ENCODE results near the gene KLC1. TPM values are rescaled to one million over a fixed set of nuclear protein-coding genes. Genes with fewer than 3 reads are reported as not detected.

The KLC1 gene
- polyA plus RNA-seq, 2 of the 4 experiments (the other 2 are of a cell fraction): 81.8 to 150 TPM

GRCh38 chr14:103704708-103705107 is 75.7 kb downstream of the KLC1 start:
- ATAC-seq: no peak
- H3K4me1 ChIP-seq: no peaks in the 10 kb centered on the region
- no peak overlapping the region for H3K27ac ChIP-seq
- TF ChIP-seq CEBPB (IDR thresholded peaks at IDR 0.05) (no peak), RFX5 (IDR thresholded peaks at IDR 0.05) (no peak), MAFK (IDR thresholded peaks at IDR 0.05; ENCODE audit: partially characterized antibody) (no peak), ZC3H11A (IDR thresholded peaks at IDR 0.05) (no peak), EHMT2 (IDR thresholded peaks at IDR 0.05; ENCODE audit: low read depth) (no peak), ZNF302 (CRISPR knock-in tag; IDR thresholded peaks at IDR 0.05) (no peak), SMC3 (IDR thresholded peaks at IDR 0.05) (no peak), ATOH8 (CRISPR knock-in tag; IDR thresholded peaks at IDR 0.05; ENCODE audit: low read depth) (no peak), MYC (IDR thresholded peaks at IDR 0.05; ENCODE audit: borderline replicate concordance, low read length) (no peak), CHD2 (IDR thresholded peaks at IDR 0.05; ENCODE audit: low read length, partially characterized antibody) (no peak), ZFP36 (IDR thresholded peaks at IDR 0.05; ENCODE audit: borderline replicate concordance, partially characterized antibody) (no peak), CHD4 (IDR thresholded peaks at IDR 0.05; ENCODE audit: borderline replicate concordance) (no peak), REST (IDR thresholded peaks at IDR 0.05) (no peak), NPAS2 (CRISPR knock-in tag; IDR thresholded peaks at IDR 0.05; ENCODE audit: borderline replicate concordance) (no peak), TP53 (CRISPR knock-in tag; IDR thresholded peaks at IDR 0.05) (no peak), HOXA7 (CRISPR knock-in tag; IDR thresholded peaks at IDR 0.05) (no peak), ZSCAN20 (CRISPR knock-in tag; IDR thresholded peaks at IDR 0.05) (no peak), CBX8 (IDR thresholded peaks at IDR 0.05) (no peak), BCL3 (IDR thresholded peaks at IDR 0.05) (no peak)
- H3K9me3 ChIP-seq: no peaks in the 10 kb centered on the region
- H3K4me2 ChIP-seq: no peak overlapping the region
- H3K4me3 ChIP-seq: no peak overlapping the region
- CTCF ChIA-PET: interaction anchor here (1.0 to 1.5 kb wide), 3 partner anchors 9 to 134 kb away, joined by 3 to 5 read pairs (median 3); no protein-coding TSS in a partner anchor
- no peak for DNase-seq (ENCODE audit: low read depth in 1 of 2, low spot score in 1 of 2)
- 92% methylated on average over 13 of the region's 13 CpGs for WGBS (ENCODE audit: missing lambda C conversion rate)
- FAIRE-seq: no peak
- POLR2A ChIA-PET: no interaction called here

- no peak overlapping the region for H3K27ac ChIP-seq
- no peaks in the 10 kb centered on the region for H3K4me1 ChIP-seq
- POLR2A ChIA-PET: no interaction called here
- FAIRE-seq (no peak), DNase-seq (ENCODE audit: low read depth in 1 of 2, low spot score in 1 of 2) (no peak), ATAC-seq (no peak)
- no peaks in the 10 kb centered on the region for H3K9me3 ChIP-seq
- H3K4me3 ChIP-seq: no peak overlapping the region
- H3K4me2 ChIP-seq: no peak overlapping the region
- WGBS (ENCODE audit: missing lambda C conversion rate): 94% methylated on average over 15 of the region's 15 CpGs
- CTCF ChIA-PET: interaction anchor here (1.1 to 2.2 kb wide), 3 partner anchors 9 to 135 kb away, joined by 3 to 5 read pairs (median 5); no protein-coding TSS in a partner anchor
- TF ChIP-seq MAZ (IDR thresholded peaks at IDR 0.05; ENCODE audit: borderline replicate concordance, low read depth, low read length) (no peak), KDM1A (IDR thresholded peaks at IDR 0.05; ENCODE audit: low read depth) (no peak), TFCP2L1 (CRISPR knock-in tag; IDR thresholded peaks at IDR 0.05) (no peak), PBX3 (IDR thresholded peaks at IDR 0.05) (no peak), ESRRA (IDR thresholded peaks at IDR 0.05; ENCODE audit: borderline replicate concordance, low read length) (no peak), FOSL2 (IDR thresholded peaks at IDR 0.05) (no peak), FOSL2 (CRISPR knock-in tag; IDR thresholded peaks at IDR 0.05) (no peak), E2F6 (IDR thresholded peaks at IDR 0.05; ENCODE audit: borderline replicate concordance, low read depth) (no peak), RAD21 (conservative IDR thresholded peaks at IDR 0.05 in 1 of 2, IDR thresholded peaks at IDR 0.05 in 1 of 2) (no peak), HMGXB4 (CRISPR knock-in tag; IDR thresholded peaks at IDR 0.05; ENCODE audit: borderline replicate concordance) (no peak), MYC (IDR thresholded peaks at IDR 0.05; ENCODE audit: borderline replicate concordance, low read length) (no peak), EHF (CRISPR knock-in tag; IDR thresholded peaks at IDR 0.05) (no peak)
Observed at GRCh38 chr14:103705118-103705503, 76.1 kb downstream of the KLC1 start.

Measured in A549 (cell line).